Liver (tissue), 3 donors: ENCODE results near the gene MEOX1.

Experiments
- EGR1 ChIP-seq, 2 donors: IDR thresholded peaks; 2 replicates each; pipeline ENCODE4 v1.6.1; 2016 to 2018; ENCODE audit warnings: antibody characterized with exemption in 2 of 2, low read depth in 2 of 2
- FOXA1 ChIP-seq: IDR thresholded peaks from 2 replicates; pipeline ENCODE4 v1.6.1; 2016; ENCODE audit warnings: antibody characterized with exemption
- GABPA ChIP-seq, 2 donors: IDR thresholded peaks in 1 of 2; conservative IDR thresholded peaks in 1 of 2; 2 replicates each; pipeline ENCODE4 v1.6.1; 2016; ENCODE audit warnings: antibody characterized with exemption in 2 of 2, mild to moderate bottlenecking in 1 of 2, moderate library complexity in 1 of 2
- JUND ChIP-seq, 2 donors: IDR thresholded peaks; 2 replicates each; pipeline ENCODE4 v1.6.1; 2016; ENCODE audit warnings: antibody characterized with exemption in 2 of 2
- RAD21 ChIP-seq, 2 donors: IDR thresholded peaks; 2 replicates each; pipeline ENCODE4 v1.6.1; 2016; ENCODE audit warnings: antibody characterized with exemption in 2 of 2, mild to moderate bottlenecking in 2 of 2
- TAF1 ChIP-seq: conservative IDR thresholded peaks from 2 replicates; pipeline ENCODE4 v1.6.1; 2016; ENCODE audit warnings: antibody characterized with exemption, mild to moderate bottlenecking
- YY1 ChIP-seq: IDR thresholded peaks from 2 replicates; pipeline ENCODE4 v1.6.1; 2016; ENCODE audit warnings: antibody characterized with exemption, mild to moderate bottlenecking
- TF ChIP-seq, protein P1 (sequence below): fragments of 150-350 bp; IDR thresholded peaks from 2 replicates; pipeline ENCODE4 v1.5.1; 2017; ENCODE audit warnings: improper control_type of control experiment, low read depth, low read length; ENCODE audit not compliant: missing input control
- TF ChIP-seq, protein P2 (sequence below): IDR thresholded peaks from 2 replicates; pipeline ENCODE4 v1.6.1; 2016; ENCODE audit warnings: antibody characterized with exemption, mild to moderate bottlenecking
- TF ChIP-seq, protein P3 (sequence below): IDR thresholded peaks from 2 replicates; pipeline ENCODE4 v1.6.1; 2016; ENCODE audit warnings: antibody characterized with exemption
- donor health status: healthy.
- donor health status: healthy.

DNA sequence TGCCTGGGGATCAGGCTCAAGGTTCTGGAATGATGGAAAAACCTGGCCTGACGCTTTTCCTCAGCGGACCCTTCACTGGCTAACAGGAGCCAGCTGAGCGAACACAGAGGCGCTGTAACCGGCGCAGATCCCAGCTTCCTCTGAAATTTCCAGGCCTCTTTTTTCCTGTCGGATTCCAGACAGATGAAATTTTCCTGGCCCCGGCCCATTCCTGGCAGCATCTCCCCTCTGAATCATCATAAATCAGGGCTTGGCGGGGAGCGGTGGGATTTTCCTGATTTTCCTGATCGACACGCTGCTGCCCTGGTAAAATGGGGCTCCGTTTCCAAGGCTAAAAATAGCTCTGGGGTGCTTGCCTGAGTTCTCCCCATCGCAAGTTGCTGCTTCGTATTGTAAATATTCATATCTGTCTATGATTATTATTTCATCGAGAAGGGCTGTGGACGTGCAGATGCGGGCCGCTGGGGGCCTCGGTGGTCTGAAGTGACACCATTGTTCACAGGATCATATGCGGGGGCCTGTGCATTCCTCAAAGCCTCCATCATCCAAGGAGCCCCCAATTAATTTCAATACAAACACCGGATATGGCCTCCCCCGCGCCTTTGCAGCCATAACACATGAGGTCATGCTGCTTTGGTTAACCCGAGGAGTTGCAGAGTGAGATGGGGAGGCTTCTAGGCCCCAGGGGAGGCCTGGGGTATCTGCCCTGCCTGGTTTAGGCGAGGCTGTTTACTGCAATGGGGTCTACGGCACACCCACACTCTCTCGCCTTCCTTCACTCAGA lies 69.8 kb downstream of the MEOX1 start:
- no peak for TF ChIP-seq TAF1
- TF ChIP-seq YY1 = no peak
- TF ChIP-seq, protein P1, sequence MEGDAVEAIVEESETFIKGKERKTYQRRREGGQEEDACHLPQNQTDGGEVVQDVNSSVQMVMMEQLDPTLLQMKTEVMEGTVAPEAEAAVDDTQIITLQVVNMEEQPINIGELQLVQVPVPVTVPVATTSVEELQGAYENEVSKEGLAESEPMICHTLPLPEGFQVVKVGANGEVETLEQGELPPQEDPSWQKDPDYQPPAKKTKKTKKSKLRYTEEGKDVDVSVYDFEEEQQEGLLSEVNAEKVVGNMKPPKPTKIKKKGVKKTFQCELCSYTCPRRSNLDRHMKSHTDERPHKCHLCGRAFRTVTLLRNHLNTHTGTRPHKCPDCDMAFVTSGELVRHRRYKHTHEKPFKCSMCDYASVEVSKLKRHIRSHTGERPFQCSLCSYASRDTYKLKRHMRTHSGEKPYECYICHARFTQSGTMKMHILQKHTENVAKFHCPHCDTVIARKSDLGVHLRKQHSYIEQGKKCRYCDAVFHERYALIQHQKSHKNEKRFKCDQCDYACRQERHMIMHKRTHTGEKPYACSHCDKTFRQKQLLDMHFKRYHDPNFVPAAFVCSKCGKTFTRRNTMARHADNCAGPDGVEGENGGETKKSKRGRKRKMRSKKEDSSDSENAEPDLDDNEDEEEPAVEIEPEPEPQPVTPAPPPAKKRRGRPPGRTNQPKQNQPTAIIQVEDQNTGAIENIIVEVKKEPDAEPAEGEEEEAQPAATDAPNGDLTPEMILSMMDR = no peak
- no peak for TF ChIP-seq GABPA (IDR thresholded peaks at IDR 0.05 in 1 of 2, conservative IDR thresholded peaks at IDR 0.05 in 1 of 2)
- TF ChIP-seq, protein P2, sequence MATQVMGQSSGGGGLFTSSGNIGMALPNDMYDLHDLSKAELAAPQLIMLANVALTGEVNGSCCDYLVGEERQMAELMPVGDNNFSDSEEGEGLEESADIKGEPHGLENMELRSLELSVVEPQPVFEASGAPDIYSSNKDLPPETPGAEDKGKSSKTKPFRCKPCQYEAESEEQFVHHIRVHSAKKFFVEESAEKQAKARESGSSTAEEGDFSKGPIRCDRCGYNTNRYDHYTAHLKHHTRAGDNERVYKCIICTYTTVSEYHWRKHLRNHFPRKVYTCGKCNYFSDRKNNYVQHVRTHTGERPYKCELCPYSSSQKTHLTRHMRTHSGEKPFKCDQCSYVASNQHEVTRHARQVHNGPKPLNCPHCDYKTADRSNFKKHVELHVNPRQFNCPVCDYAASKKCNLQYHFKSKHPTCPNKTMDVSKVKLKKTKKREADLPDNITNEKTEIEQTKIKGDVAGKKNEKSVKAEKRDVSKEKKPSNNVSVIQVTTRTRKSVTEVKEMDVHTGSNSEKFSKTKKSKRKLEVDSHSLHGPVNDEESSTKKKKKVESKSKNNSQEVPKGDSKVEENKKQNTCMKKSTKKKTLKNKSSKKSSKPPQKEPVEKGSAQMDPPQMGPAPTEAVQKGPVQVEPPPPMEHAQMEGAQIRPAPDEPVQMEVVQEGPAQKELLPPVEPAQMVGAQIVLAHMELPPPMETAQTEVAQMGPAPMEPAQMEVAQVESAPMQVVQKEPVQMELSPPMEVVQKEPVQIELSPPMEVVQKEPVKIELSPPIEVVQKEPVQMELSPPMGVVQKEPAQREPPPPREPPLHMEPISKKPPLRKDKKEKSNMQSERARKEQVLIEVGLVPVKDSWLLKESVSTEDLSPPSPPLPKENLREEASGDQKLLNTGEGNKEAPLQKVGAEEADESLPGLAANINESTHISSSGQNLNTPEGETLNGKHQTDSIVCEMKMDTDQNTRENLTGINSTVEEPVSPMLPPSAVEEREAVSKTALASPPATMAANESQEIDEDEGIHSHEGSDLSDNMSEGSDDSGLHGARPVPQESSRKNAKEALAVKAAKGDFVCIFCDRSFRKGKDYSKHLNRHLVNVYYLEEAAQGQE = peak; percentile 96
- TF ChIP-seq FOXA1 = no peak
- TF ChIP-seq RAD21 (IDR thresholded peaks at IDR 0.05) = no peak
- no peak for TF ChIP-seq EGR1 (IDR thresholded peaks at IDR 0.05; ENCODE audit: low read depth in 2 of 2)
- TF ChIP-seq, protein P3, sequence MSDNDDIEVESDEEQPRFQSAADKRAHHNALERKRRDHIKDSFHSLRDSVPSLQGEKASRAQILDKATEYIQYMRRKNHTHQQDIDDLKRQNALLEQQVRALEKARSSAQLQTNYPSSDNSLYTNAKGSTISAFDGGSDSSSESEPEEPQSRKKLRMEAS = no peak
- TF ChIP-seq JUND (IDR thresholded peaks at IDR 0.05) = no peak
